OCI-LY1 (cell line): ENCODE measurements around the gene LONRF3.

Source experiments
- H2AFZ ChIP-seq: fragments of 200-600 bp; sonication (generic), shearing (Covaris generic); 2 replicates; pipeline ENCODE4 v1.6.0; 2014; ENCODE audit warnings: antibody characterized with exemption, mild to moderate bottlenecking, low read length
- H3F3A ChIP-seq: fragments of 200-600 bp; sonication (generic), shearing (Covaris generic); 2 replicates; pipeline ENCODE4 v1.6.0; 2014; ENCODE audit warnings: mild to moderate bottlenecking, antibody characterized with exemption, low read length, moderate library complexity; ENCODE audit not compliant: insufficient read depth
- H3K27ac ChIP-seq: fragments of 200-600 bp; sonication (generic); 2 replicates; pipeline ENCODE4 v1.5.1; 2014; ENCODE audit warnings: low read length, mixed run types, mild to moderate bottlenecking, low read depth; ENCODE audit not compliant: poor library complexity, severe bottlenecking
- H3K27me3 ChIP-seq: fragments of 200-600 bp; sonication (generic); 2 replicates; pipeline ENCODE4 v1.6.0; 2014; ENCODE audit warnings: antibody characterized with exemption, mild to moderate bottlenecking, low read length, moderate library complexity; ENCODE audit not compliant: insufficient read depth
- H3K36me3 ChIP-seq: fragments of 200-600 bp; sonication (generic); 2 replicates; pipeline ENCODE4 v1.6.1; 2014; ENCODE audit warnings: mild to moderate bottlenecking, antibody characterized with exemption, low read length, moderate library complexity, mixed read lengths; ENCODE audit not compliant: insufficient read depth
- H3K4me1 ChIP-seq: fragments of 200-600 bp; sonication (generic); 2 replicates; pipeline ENCODE4 v1.5.1; 2014; ENCODE audit warnings: mild to moderate bottlenecking, low read length, moderate library complexity; ENCODE audit not compliant: insufficient read depth, severe bottlenecking
- H3K4me2 ChIP-seq: fragments of 200-600 bp; sonication (generic), shearing (Covaris generic); 2 replicates; pipeline ENCODE4 v1.6.1; 2014; ENCODE audit warnings: low read length
- H3K4me3 ChIP-seq: fragments of 200-600 bp; sonication (generic); 2 replicates; pipeline ENCODE4 v1.5.1; 2014; ENCODE audit warnings: low read length, low read depth, mild to moderate bottlenecking, mixed read lengths; ENCODE audit not compliant: poor library complexity, severe bottlenecking
- H3K79me2 ChIP-seq: fragments of 200-600 bp; shearing (Covaris generic); 2 replicates; pipeline ENCODE4 v1.6.1; 2016; ENCODE audit warnings: mixed run types, low read length, mixed read lengths; ENCODE audit not compliant: insufficient read depth
- H3K9ac ChIP-seq: fragments of 200-600 bp; sonication (generic), shearing (Covaris generic); 2 replicates; pipeline ENCODE4 v1.6.1; 2014; ENCODE audit warnings: mild to moderate bottlenecking, low read length, mixed read lengths
- H3K9me2 ChIP-seq: fragments of 200-600 bp; sonication (generic), shearing (Covaris generic); 2 replicates; pipeline ENCODE4 v1.6.1; 2014; ENCODE audit warnings: low read depth, mild to moderate bottlenecking, low read length, mixed read lengths
- H3K9me3 ChIP-seq: fragments of 200-600 bp; shearing (Covaris generic); 2 replicates; pipeline ENCODE4 v1.6.1; 2014; ENCODE audit warnings: low read length, mixed read lengths
- H4K20me1 ChIP-seq: fragments of 200-600 bp; sonication (generic), shearing (Covaris generic); 2 replicates; pipeline ENCODE4 v1.6.0; 2016; ENCODE audit warnings: mild to moderate bottlenecking, low read length; ENCODE audit not compliant: insufficient read depth
- CTCF ChIP-seq: fragments of 200-600 bp; sonication (generic), shearing (Covaris generic); IDR thresholded peaks from 2 replicates; pipeline ENCODE4 v1.5.1; 2017; ENCODE audit warnings: mild to moderate bottlenecking, antibody characterized with exemption, low read length, moderate library complexity, mixed read lengths
- EZH2 ChIP-seq: fragments of 200-600 bp; sonication (generic), shearing (Covaris generic); IDR thresholded peaks from 2 replicates; pipeline ENCODE4 v1.8.0; 2017; ENCODE audit warnings: borderline replicate concordance, mixed run types, mild to moderate bottlenecking, antibody characterized with exemption, low read length, moderate library complexity, mixed read lengths

The LONRF3 gene

GRCh38 chrX:118964252-118964651 is 10.2 kb upstream of the LONRF3 start:
- Histone ChIP-seq H3K4me1 (no peaks in the 10 kb centered on the region), H3K27ac (no peak overlapping the region), H3K9me2 (no peaks in the 10 kb centered on the region), H3K4me2 (no peak overlapping the region), H2AFZ (no peak overlapping the region), H3K9me3 (no peaks in the 10 kb centered on the region), H3K9ac (no peak overlapping the region), H3K79me2 (no peaks in the 10 kb centered on the region), H4K20me1 (no peaks in the 10 kb centered on the region), H3K4me3 (no peak overlapping the region), H3F3A (no peaks in the 10 kb centered on the region), H3K36me3 (no peaks in the 10 kb centered on the region), H3K27me3 (no peaks in the 10 kb centered on the region)
- no peak for TF ChIP-seq EZH2
- TF ChIP-seq CTCF = no peak

DNA sequence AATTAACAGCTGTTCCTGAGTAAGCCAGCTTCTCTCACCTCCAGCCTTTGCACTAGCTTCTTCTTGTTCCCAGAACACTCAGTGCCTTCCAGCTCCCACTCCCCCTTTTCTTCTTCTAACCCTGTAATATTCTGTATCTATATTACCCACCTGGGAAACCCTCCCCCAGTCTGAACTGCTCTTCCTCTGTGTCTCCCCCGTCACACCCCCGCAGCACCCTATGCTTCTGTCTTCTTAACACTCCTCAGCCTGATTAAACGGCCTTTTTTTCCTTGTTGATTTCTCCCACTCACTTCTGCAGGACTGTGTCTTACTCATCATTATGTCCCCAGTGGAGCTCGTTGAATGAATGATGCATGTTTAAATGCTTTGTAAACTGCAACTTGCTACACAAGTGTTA is 9.0 kb upstream of the LONRF3 start:
- TF ChIP-seq CTCF (no peak), EZH2 (no peak)
- Histone ChIP-seq H3K27ac (no peak overlapping the region), H3K79me2 (no peaks in the 10 kb centered on the region), H3K4me1 (no peaks in the 10 kb centered on the region), H3K36me3 (no peaks in the 10 kb centered on the region), H3K4me3 (no peak overlapping the region), H3F3A (no peaks in the 10 kb centered on the region), H3K9me3 (no peaks in the 10 kb centered on the region), H3K9me2 (no peaks in the 10 kb centered on the region), H3K4me2 (no peak overlapping the region), H3K9ac (no peak overlapping the region), H2AFZ (no peak overlapping the region), H4K20me1 (no peaks in the 10 kb centered on the region), H3K27me3 (no peaks in the 10 kb centered on the region)

DNA sequence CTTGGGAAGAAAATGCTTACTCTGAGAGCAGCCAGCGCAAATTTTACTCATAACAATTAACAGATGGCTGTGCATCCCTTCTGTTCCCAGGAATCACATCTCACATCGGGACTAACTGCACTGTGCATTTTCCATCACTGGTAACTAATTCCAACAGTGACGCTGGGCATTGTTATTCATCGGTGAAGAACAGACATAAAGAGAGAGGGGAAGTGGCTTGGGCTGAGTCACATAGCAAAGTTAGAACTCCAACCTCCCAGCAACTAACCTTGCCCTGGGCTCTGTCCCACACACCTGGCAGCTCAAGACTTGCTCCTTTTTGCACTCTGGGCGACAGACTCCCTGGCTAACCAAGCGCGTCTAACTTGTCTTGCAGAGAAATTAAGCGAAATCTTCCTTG is 6.4 kb upstream of the LONRF3 start:
- Histone ChIP-seq H3F3A (no peaks in the 10 kb centered on the region), H2AFZ (no peak overlapping the region), H3K79me2 (no peaks in the 10 kb centered on the region), H3K4me2 (no peak overlapping the region), H3K27me3 (no peaks in the 10 kb centered on the region), H3K9ac (no peak overlapping the region), H3K9me2 (no peaks in the 10 kb centered on the region), H3K9me3 (no peaks in the 10 kb centered on the region), H3K36me3 (no peaks in the 10 kb centered on the region), H4K20me1 (no peaks in the 10 kb centered on the region), H3K4me3 (no peak overlapping the region), H3K4me1 (no peaks in the 10 kb centered on the region), H3K27ac (no peak overlapping the region)
- TF ChIP-seq EZH2 (no peak), CTCF (no peak)
